HG03135 (cell line): ENCODE results near the gene TNRC6C.
"Not testable (repeated sequence)": the region's sequence is repeated elsewhere in the genome, so short reads cannot be mapped to it uniquely, and the experiment has no call there.

Source experiments
- ATAC-seq: cut with Tn5 transposase; IDR thresholded peaks from one replicate; pipeline ENCODE4 v1.9.1; 2021; ENCODE audit warnings: mild to moderate bottlenecking, moderate library complexity; ENCODE audit not compliant: unreplicated experiment

Gene TNRC6C

DNA sequence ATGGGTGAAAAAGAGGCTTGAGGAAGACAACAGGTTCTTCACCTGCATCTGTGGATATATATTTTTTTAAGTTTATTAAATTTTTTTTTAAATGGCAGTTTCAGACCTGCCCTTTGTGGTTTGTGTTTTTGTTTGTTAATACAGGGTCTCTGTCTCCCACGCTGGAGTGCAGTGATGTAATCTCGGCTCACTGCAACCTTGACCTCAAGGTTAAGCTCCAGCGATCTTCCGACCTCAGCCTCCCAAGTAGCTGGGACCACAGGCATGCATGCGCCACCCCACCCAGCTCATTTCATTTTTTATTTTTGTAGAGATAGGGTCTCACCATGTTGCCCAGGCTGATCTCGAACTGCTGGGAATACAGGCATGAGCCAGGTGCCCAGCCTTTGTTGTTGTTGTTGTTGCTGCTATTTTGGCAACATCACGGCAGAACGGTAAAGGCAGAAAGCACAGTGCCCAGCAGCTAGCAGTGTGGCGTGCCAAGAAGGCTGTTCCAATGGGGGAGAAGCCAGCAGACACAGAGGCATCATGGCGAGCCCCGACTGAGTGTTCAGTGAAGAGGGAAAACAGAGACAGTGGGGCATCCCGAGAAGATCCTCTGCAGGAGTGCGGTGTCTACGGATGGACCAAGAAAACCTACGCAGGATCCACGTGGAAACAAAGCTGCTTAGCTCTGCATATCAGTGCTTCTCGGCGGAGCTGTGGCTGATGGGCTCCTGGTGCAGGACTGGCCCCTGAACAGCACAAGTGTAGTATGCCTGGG lies 150.4 kb downstream of the TNRC6C start:
- ATAC-seq: no peak

DNA sequence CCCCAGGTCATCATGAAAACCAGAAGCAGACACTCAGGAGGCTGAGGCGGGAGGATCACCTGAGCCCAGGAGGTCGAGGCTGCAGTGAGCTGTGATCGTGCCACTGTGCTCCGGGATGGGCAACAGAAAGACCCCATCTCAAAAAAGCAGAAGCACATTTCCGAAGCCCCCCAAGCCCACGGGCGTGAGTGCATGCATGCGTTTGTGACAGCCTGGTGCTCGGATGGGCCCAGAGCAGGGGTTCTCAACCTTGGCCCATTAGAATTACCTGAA lies 150.9 kb downstream of the TNRC6C start:
- ATAC-seq: no peak

DNA sequence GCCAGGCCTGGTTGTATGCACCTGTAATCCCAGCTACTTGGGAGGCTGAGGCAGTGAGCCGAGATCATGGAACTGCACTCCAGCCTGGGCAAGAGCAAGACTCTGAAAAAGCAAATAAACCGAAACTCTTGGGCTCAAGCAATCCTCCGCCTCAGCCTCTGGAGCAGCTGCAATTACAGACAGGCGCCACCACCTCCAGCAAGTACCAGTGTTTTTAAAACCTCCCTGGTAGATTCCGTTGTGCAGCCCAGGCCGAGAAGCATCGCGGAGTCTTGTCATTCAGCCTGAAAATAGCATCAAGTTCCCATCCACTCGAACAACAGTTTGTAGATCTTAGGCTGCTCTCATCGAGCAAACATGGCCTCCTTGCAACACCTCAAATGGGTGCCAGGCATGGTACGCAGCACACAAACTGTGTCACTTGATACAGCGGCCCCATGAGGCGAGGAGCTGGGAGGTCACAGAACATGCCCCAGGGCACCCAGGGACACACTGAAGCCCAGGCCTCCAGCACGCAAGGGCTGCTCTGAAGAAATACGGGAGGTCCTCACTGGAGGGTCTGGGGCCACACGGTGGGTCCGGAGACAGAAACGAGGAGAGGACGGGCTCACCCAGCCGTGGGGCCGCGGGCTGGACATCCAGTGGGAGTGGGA lies 152.0 kb downstream of the TNRC6C start:
- ATAC-seq: no peak

DNA sequence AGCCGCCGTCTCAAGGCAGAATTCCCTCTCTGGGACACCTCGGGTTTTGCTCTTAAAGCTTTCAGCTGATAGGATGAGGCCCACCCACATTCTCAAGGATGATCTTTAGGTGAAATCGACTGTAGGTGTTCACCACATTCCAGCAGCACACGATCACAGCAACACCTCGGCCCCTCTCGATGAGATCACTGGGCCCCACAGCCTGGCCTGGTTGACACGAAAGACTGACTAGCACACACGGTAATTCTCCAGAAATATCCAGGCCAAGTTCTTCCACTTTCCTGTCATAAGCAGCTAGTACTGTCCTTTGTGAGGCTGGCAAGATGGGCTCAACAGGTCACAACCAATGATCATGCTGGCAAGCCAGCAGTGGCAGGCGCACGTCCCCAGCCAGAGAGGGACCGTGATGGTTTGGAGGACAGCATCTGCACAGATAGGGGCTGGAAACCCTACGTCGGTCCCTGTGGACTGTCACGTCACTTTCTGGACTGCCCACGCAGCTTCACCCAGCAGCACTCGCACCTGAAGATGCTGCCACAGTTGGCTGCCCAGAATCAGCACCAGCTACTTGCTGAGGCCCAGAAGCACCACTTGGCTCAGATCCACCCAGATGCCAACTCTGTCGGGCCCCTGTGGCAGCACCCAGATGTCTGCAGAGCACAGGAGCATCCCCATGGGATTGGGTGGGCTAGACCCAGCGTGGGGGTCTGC lies 152.7 kb downstream of the TNRC6C start:
- ATAC-seq: no peak

DNA sequence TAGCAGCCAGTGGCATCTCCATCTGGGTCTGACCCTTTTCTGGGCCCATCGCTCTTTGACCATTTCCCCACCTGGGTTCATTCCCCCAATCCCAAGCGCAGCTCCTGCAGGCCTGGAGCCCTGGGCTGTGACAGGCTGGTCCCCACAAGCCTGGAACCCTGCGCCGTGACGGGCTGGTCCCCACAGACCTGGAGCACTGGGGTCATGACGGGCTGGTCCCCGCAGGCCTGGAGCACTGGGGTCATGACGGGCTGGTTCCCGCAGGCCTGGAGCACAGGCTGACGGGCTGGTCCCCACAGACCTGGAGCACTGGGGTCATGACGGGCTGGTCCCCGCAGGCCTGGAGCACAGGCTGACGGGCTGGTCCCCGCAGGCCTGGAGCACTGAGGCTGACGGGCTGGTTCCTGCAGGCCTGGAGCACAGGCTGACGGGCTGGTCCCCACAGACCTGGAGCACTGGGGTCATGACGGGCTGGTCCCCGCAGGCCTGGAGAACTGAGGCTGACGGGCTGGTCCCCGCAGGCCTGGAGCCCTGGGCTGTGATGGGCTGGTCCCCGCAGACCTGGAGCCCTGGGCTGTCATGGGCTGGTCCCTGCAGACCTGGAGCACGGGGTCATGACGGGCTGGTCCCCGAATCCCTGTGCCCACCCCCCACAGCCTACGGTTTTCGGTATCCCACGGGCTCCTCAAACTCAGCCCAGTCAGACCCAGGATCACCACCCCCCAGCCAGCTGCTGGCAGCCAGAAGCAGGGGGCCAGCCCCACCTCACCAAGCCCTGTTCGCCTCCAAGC lies 153.4 kb downstream of the TNRC6C start:
- no peak for ATAC-seq

DNA sequence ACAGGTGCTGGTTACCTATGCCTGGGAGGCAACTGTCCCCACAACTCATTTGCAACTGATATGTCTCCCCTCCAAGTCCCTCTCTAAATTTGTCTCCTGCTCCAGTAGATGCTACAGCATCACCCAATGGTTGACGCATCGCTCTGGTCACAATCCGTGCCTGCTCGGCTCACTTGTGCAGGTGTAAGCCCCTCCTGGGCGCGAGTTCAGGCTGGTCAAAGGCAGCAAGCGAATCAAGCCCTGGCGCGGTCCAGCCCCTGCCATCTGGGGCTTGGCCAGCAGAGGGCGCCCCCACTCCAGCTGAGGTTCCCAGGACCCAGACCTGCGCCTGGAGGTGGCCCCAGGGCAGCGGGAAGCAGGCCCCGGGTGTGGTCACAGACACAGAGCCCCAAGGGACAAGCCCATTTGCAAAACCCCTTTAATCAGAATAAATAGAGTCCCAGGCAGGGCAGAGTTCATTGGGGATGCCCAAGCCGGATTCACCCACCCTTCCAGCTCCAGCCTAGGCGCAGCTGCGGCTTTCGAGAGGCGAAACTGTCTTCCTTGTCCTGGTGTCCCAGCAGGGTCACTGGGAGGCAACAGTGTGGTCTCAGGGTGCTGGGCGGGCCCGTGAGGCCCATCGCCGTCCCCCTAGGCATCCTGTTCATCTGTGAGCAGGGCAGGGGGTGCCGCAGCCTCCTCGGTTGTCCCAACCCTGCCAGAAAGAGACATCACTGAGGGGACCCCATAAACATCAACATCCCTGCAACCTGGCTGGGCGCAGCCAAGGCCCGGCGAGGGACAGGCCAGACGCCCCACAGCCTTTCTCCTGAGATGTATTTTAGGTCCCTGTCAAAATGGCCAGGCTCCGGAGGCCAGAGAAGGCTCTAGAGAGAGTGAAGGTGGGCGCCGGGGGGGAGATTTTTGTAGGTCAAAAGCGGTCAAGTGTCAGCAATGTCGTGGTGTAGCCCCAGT lies 154.3 kb downstream of the TNRC6C start:
- no peak for ATAC-seq

DNA sequence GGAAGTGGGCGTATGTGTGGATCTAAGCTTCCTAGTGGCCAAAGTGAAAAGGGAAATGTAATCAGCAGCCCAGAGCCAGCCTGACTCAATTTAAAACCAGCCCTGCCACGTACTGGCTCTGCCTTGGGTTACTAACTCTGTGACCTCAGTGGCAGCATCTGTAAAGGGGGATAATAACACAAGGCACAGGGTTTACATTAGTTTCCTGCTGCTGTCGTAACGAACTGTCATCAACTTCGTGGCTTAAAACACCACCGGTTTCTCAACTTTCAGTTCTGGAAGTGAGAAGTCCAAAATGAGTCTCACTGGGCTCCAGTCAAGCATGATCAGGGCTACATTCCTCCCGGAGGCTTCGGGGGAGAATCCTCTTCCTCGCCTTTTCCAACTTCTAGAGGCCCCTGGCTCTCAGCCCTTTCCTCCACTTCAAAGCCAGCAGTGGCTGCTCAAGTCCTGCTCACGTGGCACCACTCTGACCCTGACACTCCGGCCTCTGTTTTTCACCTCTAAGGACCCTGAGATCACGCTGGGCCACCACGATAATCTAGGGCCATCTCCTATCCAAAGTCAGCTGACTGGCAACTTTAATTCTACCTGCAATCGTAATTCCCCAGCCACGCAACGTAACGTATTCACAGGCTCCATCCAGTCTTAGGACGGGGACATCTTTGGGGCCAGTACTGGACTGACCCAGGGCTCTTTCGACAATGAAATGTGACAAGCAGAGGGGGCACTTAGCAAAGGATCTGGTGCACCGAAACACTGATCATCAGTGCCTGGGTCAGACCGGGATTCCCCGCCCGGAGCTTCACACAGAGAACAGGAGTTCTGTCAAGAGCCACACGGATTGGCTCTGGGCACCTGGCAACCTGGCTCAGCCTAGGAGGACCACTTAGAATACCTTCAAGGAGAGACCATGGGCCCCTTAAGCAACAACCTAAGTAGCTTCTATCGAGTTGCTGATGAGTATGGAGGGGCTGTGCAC lies 155.6 kb downstream of the TNRC6C start:
- ATAC-seq: no peak

DNA sequence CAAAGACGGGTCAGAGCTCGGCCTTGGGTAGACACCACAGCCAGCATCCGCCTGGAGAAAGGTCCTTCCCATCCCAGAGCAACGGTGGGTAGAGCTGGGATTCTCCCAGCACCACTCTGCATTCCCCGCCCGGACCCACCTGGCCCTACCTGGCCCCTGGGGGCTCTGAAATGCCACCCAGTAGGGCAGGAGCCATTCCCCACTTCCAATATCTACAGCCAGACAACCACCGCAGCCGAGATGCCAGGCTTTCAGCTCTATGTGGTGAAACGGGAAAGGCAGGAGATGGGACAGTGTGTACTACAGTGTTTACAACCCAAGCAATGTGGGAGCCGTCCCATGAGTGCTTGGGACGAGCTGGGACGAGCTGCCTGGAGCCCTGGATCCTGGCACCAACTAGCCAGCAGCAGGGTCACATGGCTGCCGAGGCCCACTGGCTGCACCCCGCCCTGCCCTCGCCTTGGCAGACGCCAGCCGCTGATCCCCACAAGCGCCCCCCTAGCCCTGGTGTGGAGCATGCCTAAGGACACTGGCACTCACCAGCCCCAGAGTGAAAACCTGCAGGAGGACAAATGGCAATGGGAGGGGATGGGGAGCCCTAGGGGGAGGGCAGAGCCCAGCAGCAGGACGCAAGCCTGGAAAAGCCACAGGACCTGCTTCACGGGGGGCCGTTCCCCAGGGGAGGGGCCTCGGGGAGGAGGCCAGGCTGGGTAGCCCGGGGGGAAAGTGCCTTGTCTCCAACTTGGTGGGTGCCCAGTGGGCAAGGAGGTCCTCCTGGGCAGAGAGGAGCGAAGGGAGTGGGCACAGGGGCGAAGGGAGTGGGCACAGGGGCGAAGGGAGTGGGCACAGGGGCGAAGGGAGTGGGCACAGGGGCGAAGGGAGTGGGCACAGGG lies 156.6 kb downstream of the TNRC6C start:
- ATAC-seq: no peak

DNA sequence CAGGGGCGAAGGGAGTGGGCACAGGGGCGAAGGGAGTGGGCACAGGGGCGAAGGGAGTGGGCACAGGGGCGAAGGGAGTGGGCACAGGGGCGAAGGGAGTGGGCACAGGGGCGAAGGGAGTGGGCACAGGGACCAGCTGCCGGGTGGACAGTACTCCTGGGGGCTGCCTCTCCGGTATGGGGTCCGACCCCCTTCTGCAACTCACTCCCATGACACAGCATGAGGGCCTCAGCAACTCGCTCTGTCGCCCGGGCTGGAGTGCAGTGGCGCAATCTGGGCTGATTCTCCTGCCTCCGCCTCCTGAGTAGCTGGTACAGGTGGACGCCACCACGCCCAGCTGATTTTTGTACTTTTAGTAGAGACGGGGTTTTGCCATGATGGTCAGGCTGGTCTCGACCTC lies 157.3 kb downstream of the TNRC6C start:
- not testable (repeated sequence) for ATAC-seq

DNA sequence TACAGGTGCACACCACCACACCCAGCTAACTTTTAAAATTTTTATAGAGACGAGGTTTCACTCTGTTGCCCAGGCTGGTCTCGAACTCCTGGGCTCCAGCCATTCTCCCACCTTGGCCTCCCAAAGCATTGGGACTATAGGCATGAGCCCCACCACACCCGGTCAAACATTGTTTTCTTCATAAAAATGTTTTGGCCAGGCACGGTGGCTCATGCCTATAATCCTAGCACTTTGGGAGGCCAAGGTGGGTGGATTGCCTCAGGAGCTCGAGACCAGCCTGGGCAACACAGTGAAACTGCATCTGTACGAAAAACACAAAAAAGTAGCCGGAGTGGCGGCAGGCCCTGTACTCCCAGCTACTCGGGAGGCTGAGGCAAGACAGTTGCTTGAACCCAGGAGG lies 157.9 kb downstream of the TNRC6C start:
- ATAC-seq: no peak

DNA sequence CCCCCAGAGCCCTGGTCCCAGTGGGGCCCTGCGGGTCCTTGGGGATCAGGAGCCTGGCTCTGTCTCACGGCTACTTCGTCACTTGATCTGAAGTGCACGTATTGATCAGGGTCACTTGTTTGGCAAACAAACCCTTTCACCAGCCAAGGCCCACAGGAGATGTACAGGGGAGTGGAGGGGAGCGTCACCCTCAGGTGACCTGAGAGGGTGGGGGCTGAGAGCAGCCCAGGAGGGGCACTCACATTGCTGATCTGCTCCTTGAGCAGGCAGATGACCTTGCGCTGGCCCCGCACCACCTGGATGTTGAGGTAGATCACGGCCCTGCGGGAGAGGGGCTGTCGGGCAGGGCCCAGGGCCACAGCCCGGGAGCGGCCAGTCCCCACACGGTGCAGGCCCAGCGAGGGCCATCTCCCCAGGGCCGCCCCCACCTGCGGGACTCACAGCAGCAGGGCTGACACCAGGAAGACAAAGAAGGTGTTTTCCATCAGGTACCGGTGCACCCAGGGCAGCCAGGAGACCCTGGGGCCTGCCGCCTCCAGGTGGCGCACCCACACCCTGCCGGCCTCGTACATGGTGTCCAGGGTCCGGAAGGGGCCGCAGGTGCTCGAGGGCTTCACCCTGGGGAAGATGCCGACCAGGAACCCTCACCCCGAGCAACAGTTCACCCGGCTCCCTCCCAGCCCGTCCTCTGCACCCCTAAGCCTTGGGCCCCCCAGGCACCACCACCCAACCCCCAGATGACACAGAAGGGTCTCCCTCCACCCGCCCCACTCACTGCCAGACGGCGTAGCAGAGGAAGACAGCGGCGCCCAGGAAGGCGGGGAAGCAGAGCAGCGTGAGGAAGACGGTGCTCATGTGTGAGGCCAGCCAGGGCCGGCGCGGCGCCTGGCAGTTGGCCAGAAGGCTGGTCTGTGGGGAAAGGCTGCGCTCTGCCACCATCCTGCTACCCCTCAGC lies 158.8 kb downstream of the TNRC6C start:
- ATAC-seq: no peak

DNA sequence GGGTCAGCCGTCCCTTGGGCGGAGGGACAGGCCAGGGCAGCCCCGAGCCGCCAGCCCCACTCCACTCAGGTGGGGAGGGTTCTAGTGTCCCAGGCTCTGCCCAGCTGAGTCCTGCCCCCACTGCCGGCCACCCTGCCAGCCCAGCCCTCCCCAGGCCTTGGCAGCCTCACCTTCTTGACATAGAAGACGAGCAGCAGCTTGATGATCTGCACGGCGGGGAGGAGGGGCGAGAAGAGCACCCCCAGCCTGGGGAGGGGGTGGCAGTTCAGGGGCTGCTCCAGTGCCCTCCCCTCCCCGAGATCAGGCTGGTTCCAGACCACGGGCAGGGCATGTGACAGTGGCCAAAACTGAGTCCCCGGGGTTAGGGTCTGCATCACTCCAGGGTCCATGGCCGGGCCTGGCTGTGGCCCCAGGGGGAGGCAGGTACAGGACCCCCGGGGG lies 160.3 kb downstream of the TNRC6C start:
- no peak for ATAC-seq

DNA sequence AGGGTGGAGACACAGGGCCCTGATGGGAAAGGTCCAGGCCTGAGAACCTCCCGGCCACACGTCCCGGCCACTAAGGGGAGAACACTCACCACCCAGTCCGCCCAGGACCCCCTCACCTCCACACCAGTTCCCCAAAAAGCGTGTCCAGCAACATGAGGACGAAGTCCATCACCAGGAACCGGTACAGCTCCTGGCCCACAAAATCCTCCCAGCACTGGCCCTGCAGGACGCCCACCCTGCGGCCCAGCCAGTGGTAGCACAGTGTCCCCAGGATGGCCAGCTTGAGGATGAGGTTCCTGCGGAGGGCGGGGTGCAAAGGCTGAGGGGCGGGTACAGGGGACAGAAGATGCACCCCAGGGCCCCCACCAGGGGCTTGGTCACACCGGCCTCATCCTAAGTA lies 162.0 kb downstream of the TNRC6C start:
- ATAC-seq: no peak

DNA sequence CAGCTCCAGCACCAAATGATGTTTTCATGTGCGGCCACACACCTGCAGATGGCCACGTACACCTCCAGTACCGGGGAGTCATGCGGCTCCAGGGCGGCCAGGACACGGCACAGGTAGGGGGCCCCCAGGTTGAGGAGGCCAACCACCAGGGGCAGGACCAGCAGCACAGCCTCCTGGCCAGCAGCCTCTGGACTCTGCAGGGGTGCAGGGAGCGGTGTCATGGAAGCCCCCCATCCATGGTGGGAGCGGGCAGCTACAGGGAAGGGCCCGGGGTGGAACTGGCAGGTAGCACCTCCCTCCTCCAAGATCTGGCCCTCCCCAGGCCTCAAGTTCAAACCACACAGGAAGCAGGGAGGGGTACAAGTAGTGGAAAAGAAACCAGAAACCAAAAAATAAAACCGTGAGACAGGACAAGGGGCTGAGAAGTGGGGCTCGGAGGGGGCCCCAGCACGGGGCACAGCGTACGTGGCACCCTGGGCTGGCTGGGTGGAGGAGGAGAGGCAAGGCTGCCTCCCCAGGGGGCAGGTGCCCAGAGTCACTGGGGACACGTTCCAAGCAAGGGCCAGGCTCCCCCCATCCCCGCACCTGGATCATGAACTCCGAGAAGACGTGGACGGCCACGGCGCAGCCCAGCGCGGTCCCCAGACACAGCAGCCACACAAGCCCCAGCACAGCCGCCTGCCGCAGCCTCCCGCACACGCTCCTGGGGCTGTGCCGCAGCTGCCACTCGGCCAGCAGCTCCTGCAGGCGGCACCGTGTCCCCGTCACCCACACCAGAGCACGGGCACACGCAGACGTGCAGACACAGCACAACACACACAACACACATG lies 162.7 kb downstream of the TNRC6C start:
- no peak for ATAC-seq

DNA sequence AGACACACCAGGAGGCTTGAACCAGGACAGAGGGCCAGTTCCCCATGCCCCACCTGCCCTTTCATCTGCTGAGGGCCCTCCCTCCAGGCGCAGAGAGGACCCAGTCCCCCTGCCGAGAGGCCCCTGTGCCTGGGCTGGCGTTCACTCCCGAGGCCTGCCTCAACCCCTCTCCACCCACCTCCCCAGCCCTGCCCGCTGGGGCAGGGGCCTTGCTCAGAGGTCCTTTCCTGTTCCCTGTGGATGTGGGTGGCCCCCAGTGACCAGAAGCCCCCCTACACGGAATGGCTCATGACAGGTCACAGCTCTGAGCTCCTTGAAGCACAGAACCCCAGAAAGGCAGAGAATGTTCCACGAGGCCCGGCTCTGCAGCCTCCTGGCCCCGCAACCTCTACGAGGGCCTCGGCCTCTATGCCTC lies 163.3 kb downstream of the TNRC6C start:
- ATAC-seq: no peak
